ENCODE measurements around the gene GFER. TPM values are rescaled to one million over a fixed set of nuclear protein-coding genes. Genes with fewer than 3 reads are reported as not detected.

Gene GFER
- total RNA-seq, 3 donors from 2014 or later: 15.7 to 18.1 (median 17.9) TPM

GRCh38 chr16:1990101-1990350 lies 6.0 kb downstream of the GFER start:
- Histone ChIP-seq H3K36me3 (no peaks in the 10 kb centered on the region), H3K4me3 (peak overlapping the region in 2 of 3 donors; percentile 39 to 67)

GRCh38 chr16:1990351-1991134 lies 6.5 kb downstream of the GFER start:
- no peak for DNase-seq (ENCODE audit: low spot score in 2 of 2)
- Histone ChIP-seq H3K4me3 (peak overlapping the region in 2 of 3 donors; percentile 39 to 67), H3K27me3 (peaks cover 5 to 25% of the 10 kb centered on the region in 2 donors), H3K4me1 (peaks cover 0 to 15% of the 10 kb centered on the region in 2 donors), H3K36me3 (no peaks in the 10 kb centered on the region), H3K9me3 (no peaks in the 10 kb centered on the region), H3K27ac (no peak overlapping the region)
- TF ChIP-seq POLR2AphosphoS5 (IDR thresholded peaks at IDR 0.05) (no peak), POLR2A (IDR thresholded peaks at IDR 0.05) (no peak), CTCF (IDR thresholded peaks at IDR 0.05) (no peak)
- intact Hi-C loops (cut with DNase I; ENCODE audit: low total_unique reads): no loop called here

More at GRCh38 chr16:1990101-1990350, 6.0 kb downstream of the GFER start:
- Histone ChIP-seq H3K9me3 (no peaks in the 10 kb centered on the region), H3K4me1 (peaks cover 4 to 20% of the 10 kb centered on the region in 2 donors), H3K27me3 (peaks cover 5 to 25% of the 10 kb centered on the region in 2 donors), H3K27ac (no peak overlapping the region)
- TF ChIP-seq POLR2AphosphoS5 (IDR thresholded peaks at IDR 0.05) (no peak), CTCF (IDR thresholded peaks at IDR 0.05) (no peak), POLR2A (IDR thresholded peaks at IDR 0.05) (no peak)
- intact Hi-C loops (cut with DNase I; ENCODE audit: low total_unique reads): no loop called here
- no peak for DNase-seq (ENCODE audit: low spot score in 2 of 2)

GRCh38 chr16:1991135-1991551 lies 7.2 kb downstream of the GFER start:
- Histone ChIP-seq H3K27me3 (peaks cover 5 to 25% of the 10 kb centered on the region in 2 donors), H3K27ac (no peak overlapping the region), H3K4me3 (peak overlapping the region in 2 of 3 donors; percentile 48 to 67), H3K4me1 (peaks cover 0 to 15% of the 10 kb centered on the region in 2 donors), H3K9me3 (no peaks in the 10 kb centered on the region), H3K36me3 (no peaks in the 10 kb centered on the region)
- TF ChIP-seq POLR2A (IDR thresholded peaks at IDR 0.05) (no peak), CTCF (IDR thresholded peaks at IDR 0.05) (no peak), POLR2AphosphoS5 (IDR thresholded peaks at IDR 0.05) (no peak)
- no peak for DNase-seq (ENCODE audit: low spot score in 2 of 2)
- intact Hi-C loops (cut with DNase I; ENCODE audit: low total_unique reads): no loop called here

- Histone ChIP-seq H3K27ac (peak overlapping the region in 1 of 2 donors; percentile 29), H3K4me3 (peak overlapping the region; percentile 30 to 67 (median 48)), H3K27me3 (peaks cover 5 to 25% of the 10 kb centered on the region in 2 donors), H3K4me1 (peaks cover 0 to 15% of the 10 kb centered on the region in 2 donors), H3K9me3 (no peaks in the 10 kb centered on the region), H3K36me3 (no peaks in the 10 kb centered on the region)
- DNase-seq (ENCODE audit: low spot score in 2 of 2): no peak
- no peak for TF ChIP-seq POLR2AphosphoS5 (IDR thresholded peaks at IDR 0.05)
- TF ChIP-seq CTCF (IDR thresholded peaks at IDR 0.05): no peak
- no peak for TF ChIP-seq POLR2A (IDR thresholded peaks at IDR 0.05)
- intact Hi-C loops (cut with DNase I; ENCODE audit: low total_unique reads): no loop called here
These were observed 7.6 kb downstream of the GFER start for GRCh38 chr16:1991588-1991947.

- Histone ChIP-seq H3K27ac (peak overlapping the region; percentile 15 to 31), H3K4me1 (peaks cover 0 to 15% of the 10 kb centered on the region in 2 donors), H3K36me3 (no peaks in the 10 kb centered on the region), H3K9me3 (no peaks in the 10 kb centered on the region), H3K27me3 (peaks cover 5 to 25% of the 10 kb centered on the region in 2 donors), H3K4me3 (peak overlapping the region; percentile 30 to 67 (median 48))
- no peak for TF ChIP-seq POLR2AphosphoS5 (IDR thresholded peaks at IDR 0.05)
- TF ChIP-seq POLR2A (IDR thresholded peaks at IDR 0.05): no peak
- no peak for TF ChIP-seq CTCF (IDR thresholded peaks at IDR 0.05)
- intact Hi-C loops (cut with DNase I; ENCODE audit: low total_unique reads): no loop called here
- DNase-seq (ENCODE audit: low spot score in 2 of 2): peak; percentile 87 to 92
These were observed 8.1 kb downstream of the GFER start for GRCh38 chr16:1991948-1992703.
